ENCODE measurements around the gene TLNRD1.

TLNRD1 gene

DNA sequence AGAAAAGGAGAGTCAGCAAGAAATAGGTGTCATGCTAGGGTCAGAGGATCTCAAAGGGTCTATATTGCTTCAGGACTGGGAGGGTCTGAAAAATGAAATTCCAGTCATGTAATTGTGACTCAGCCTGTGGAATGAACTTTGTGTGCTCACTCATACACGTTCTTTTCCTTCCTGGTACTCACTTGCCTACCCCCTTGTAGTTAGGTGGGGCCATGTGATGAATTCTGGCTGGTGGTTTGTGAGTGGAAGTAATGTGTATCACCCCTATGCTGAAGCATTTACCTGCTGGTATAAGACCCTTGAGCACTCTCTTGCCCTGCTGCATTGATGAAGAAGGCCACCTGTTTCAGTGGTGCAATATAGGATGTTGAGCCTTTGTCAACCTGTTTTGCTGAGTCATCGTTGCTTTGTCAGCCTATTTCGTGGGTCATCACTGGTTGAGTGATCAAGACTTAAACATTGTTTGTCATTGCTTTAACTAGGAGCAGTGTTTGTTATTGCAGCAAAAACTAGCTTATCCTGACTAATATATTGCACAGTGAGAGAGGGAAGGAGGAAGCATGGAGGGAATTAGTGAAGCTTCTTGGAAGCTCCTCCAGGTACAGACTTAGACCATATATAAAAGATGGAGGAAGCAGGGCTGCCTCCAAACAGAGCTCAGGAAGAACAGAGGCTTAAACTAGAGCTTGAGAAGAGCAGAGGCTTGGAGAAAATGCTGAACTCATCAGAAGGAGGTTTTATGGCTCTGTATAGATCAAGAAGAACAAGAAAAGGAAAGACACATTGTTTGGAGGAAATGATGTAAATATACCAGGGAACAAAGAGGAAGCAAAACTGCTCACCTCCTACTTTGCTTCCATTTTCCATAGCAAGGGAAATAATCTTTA is 28.9 kb downstream of the TLNRD1 start:
- H3K36me3 ChIP-seq (ENCODE audit: control insufficient read depth in 2 of 2, insufficient read depth in 2 of 2, low read length in 2 of 2), result no peaks in the 10 kb centered on the region
- no peak overlapping the region for H3K27ac ChIP-seq (ENCODE audit: low read length)

DNA sequence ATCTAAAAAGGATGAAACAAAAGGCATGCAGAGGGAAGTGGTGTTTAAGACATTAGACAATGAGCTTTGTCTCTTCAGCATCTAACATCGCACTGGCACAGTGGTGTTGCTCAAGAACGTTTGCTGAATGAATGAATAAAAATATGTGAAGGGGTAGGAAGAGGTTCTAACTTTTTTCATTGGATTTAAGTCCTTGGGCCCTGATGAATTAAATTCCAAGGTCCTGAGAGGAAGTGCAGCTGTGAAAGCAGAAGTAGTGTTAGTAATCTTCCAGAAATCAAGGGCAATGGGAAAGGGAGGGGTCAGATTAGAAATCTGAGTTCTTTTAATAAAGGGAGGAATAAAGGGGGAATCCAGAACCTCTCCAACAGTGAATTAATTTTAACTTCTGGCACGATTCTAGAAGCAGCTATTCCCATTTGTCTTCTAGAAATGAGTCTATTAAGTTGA is 29.6 kb downstream of the TLNRD1 start:
- no peak overlapping the region for H3K9ac ChIP-seq (ENCODE audit: low read length in 2 of 2)
- no peak overlapping the region for H3K27ac ChIP-seq (ENCODE audit: low read length)
- no peaks in the 10 kb centered on the region for H3K36me3 ChIP-seq (ENCODE audit: control insufficient read depth in 2 of 2, insufficient read depth in 2 of 2, low read length in 2 of 2)

More for the DNA sequence above, 28.9 kb downstream of the TLNRD1 start:
- Histone ChIP-seq H3K4me3 (ENCODE audit: low read length in 2 of 2) (no peak overlapping the region), H3K9me3 (ENCODE audit: control insufficient read depth in 2 of 2, low read length in 2 of 2) (no peaks in the 10 kb centered on the region), H3K4me1 (ENCODE audit: control insufficient read depth, insufficient read depth, low read length) (peaks cover 3% of the 10 kb centered on the region), H3K27me3 (ENCODE audit: control insufficient read depth in 1 of 2, insufficient read depth in 2 of 2, low read length in 2 of 2) (no peaks in the 10 kb centered on the region), H3K9ac (ENCODE audit: low read length in 2 of 2) (no peak overlapping the region)

DNA sequence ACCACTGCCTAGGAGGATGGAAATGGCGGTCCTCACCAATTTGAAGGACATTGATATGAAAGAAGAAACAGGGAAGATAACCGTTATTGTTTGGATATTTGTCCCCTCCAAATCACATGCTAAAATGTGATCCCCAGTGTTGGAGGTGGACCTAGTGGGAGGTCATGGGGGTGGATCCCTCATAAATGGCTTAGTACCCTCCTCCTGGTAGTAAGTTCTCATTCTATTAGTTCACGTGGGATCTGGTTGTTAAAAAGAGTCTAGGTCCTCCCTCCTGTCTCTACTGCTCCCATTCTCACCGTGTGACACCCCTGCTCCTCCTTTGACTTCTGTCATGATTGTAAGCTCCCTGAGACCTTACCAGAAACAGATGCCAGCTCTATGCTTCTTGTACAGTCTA is 30.5 kb downstream of the TLNRD1 start:
- Histone ChIP-seq H3K27ac (ENCODE audit: low read length) (no peak overlapping the region), H3K27me3 (ENCODE audit: control insufficient read depth in 1 of 2, insufficient read depth in 2 of 2, low read length in 2 of 2) (no peaks in the 10 kb centered on the region), H3K4me3 (ENCODE audit: low read length in 2 of 2) (no peak overlapping the region), H3K9ac (ENCODE audit: low read length in 2 of 2) (no peak overlapping the region), H3K9me3 (ENCODE audit: control insufficient read depth in 2 of 2, low read length in 2 of 2) (no peaks in the 10 kb centered on the region), H3K4me1 (ENCODE audit: control insufficient read depth, insufficient read depth, low read length) (no peaks in the 10 kb centered on the region), H3K36me3 (ENCODE audit: control insufficient read depth in 2 of 2, insufficient read depth in 2 of 2, low read length in 2 of 2) (no peaks in the 10 kb centered on the region)

More for the DNA sequence above, 29.6 kb downstream of the TLNRD1 start:
- no peak overlapping the region for H3K4me3 ChIP-seq (ENCODE audit: low read length in 2 of 2)
- peaks cover under 1% of the 10 kb centered on the region for H3K4me1 ChIP-seq (ENCODE audit: control insufficient read depth, insufficient read depth, low read length)
- no peaks in the 10 kb centered on the region for H3K9me3 ChIP-seq (ENCODE audit: control insufficient read depth in 2 of 2, low read length in 2 of 2)
- no peaks in the 10 kb centered on the region for H3K27me3 ChIP-seq (ENCODE audit: control insufficient read depth in 1 of 2, insufficient read depth in 2 of 2, low read length in 2 of 2)

GRCh38 chr15:81032355-81032754 is 31.6 kb downstream of the TLNRD1 start:
- Histone ChIP-seq H3K27ac (ENCODE audit: low read length) (no peak overlapping the region), H3K4me1 (ENCODE audit: control insufficient read depth, insufficient read depth, low read length) (peaks cover 3% of the 10 kb centered on the region), H3K9ac (ENCODE audit: low read length in 2 of 2) (no peak overlapping the region), H3K27me3 (ENCODE audit: control insufficient read depth in 1 of 2, insufficient read depth in 2 of 2, low read length in 2 of 2) (no peaks in the 10 kb centered on the region), H3K9me3 (ENCODE audit: control insufficient read depth in 2 of 2, low read length in 2 of 2) (no peaks in the 10 kb centered on the region), H3K36me3 (ENCODE audit: control insufficient read depth in 2 of 2, insufficient read depth in 2 of 2, low read length in 2 of 2) (no peaks in the 10 kb centered on the region), H3K4me3 (ENCODE audit: low read length in 2 of 2) (no peak overlapping the region)

- H3K27ac ChIP-seq (ENCODE audit: low read length), result no peak overlapping the region
- H3K27me3 ChIP-seq (ENCODE audit: control insufficient read depth in 1 of 2, insufficient read depth in 2 of 2, low read length in 2 of 2), result no peaks in the 10 kb centered on the region
- no peaks in the 10 kb centered on the region for H3K9me3 ChIP-seq (ENCODE audit: control insufficient read depth in 2 of 2, low read length in 2 of 2)
- H3K4me1 ChIP-seq (ENCODE audit: control insufficient read depth, insufficient read depth, low read length), result peaks cover 3% of the 10 kb centered on the region
- H3K36me3 ChIP-seq (ENCODE audit: control insufficient read depth in 2 of 2, insufficient read depth in 2 of 2, low read length in 2 of 2), result no peaks in the 10 kb centered on the region
- no peak overlapping the region for H3K9ac ChIP-seq (ENCODE audit: low read length in 2 of 2)
- H3K4me3 ChIP-seq (ENCODE audit: low read length in 2 of 2), result no peak overlapping the region
Measured at GRCh38 chr15:81032818-81033217, 32.1 kb downstream of the TLNRD1 start.

- H3K9me3 ChIP-seq (ENCODE audit: control insufficient read depth in 2 of 2, low read length in 2 of 2), result no peaks in the 10 kb centered on the region
- H3K4me1 ChIP-seq (ENCODE audit: control insufficient read depth, insufficient read depth, low read length), result peaks cover 3% of the 10 kb centered on the region
- H3K4me3 ChIP-seq (ENCODE audit: low read length in 2 of 2), result no peak overlapping the region
- no peaks in the 10 kb centered on the region for H3K36me3 ChIP-seq (ENCODE audit: control insufficient read depth in 2 of 2, insufficient read depth in 2 of 2, low read length in 2 of 2)
- H3K27me3 ChIP-seq (ENCODE audit: control insufficient read depth in 1 of 2, insufficient read depth in 2 of 2, low read length in 2 of 2), result no peaks in the 10 kb centered on the region
- H3K27ac ChIP-seq (ENCODE audit: low read length), result peak overlapping the region; percentile 13
- peak overlapping the region; percentile 6 to 26 for H3K9ac ChIP-seq (ENCODE audit: low read length in 2 of 2)
Measured at GRCh38 chr15:81033508-81033907, 32.8 kb downstream of the TLNRD1 start.

DNA sequence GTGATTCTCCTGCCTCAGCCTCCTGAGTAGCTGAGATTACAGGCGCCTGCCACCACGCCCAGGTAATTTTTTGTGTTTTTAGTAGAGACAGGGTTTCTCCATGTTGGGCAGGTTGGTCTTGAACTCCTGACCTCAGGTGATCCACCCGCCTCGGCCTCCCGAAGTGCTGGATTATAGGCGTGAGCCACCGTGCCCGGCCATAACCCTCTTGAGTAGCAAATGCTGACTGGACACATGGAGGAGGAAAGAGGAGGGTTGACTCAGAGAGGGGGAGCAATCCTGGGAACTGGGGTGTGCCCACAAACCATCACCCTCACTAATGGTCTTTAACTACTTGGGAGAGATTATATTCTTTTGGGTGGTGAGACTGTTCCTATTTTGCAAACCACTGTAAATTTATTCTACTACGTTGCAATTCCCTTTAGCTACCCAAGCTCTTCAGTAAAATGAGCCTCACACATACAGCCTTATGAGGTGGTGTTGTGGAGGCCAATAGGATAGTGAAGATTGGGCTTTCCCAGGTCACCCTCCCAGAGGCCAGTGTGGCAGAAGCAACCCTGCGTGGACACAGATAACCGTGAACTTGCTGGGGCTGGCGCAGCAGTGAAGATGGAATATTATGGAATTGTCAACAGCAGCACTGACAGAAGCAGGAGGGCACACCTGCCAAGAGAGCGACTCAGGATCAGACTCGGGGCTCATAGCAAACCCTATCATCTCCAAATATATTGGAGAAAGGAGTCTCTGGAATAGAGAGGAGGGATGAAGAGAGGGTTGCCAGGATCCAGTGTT is 37.4 kb downstream of the TLNRD1 start:
- no peaks in the 10 kb centered on the region for H3K9me3 ChIP-seq (ENCODE audit: control insufficient read depth in 2 of 2, low read length in 2 of 2)
- H3K27me3 ChIP-seq (ENCODE audit: control insufficient read depth in 1 of 2, insufficient read depth in 2 of 2, low read length in 2 of 2), result no peaks in the 10 kb centered on the region
- no peaks in the 10 kb centered on the region for H3K36me3 ChIP-seq (ENCODE audit: control insufficient read depth in 2 of 2, insufficient read depth in 2 of 2, low read length in 2 of 2)
- no peak overlapping the region for H3K4me3 ChIP-seq (ENCODE audit: low read length in 2 of 2)
- no peak overlapping the region for H3K27ac ChIP-seq (ENCODE audit: low read length)
- no peak overlapping the region for H3K9ac ChIP-seq (ENCODE audit: low read length in 2 of 2)
- H3K4me1 ChIP-seq (ENCODE audit: control insufficient read depth, insufficient read depth, low read length), result peaks cover 3% of the 10 kb centered on the region

- Histone ChIP-seq H3K4me1 (ENCODE audit: control insufficient read depth, insufficient read depth, low read length) (peaks cover 3% of the 10 kb centered on the region), H3K9ac (ENCODE audit: low read length in 2 of 2) (no peak overlapping the region), H3K9me3 (ENCODE audit: control insufficient read depth in 2 of 2, low read length in 2 of 2) (no peaks in the 10 kb centered on the region), H3K27me3 (ENCODE audit: control insufficient read depth in 1 of 2, insufficient read depth in 2 of 2, low read length in 2 of 2) (no peaks in the 10 kb centered on the region), H3K27ac (ENCODE audit: low read length) (no peak overlapping the region), H3K36me3 (ENCODE audit: control insufficient read depth in 2 of 2, insufficient read depth in 2 of 2, low read length in 2 of 2) (no peaks in the 10 kb centered on the region), H3K4me3 (ENCODE audit: low read length in 2 of 2) (no peak overlapping the region)
Measured at GRCh38 chr15:81038975-81039607, 38.4 kb downstream of the TLNRD1 start.

DNA sequence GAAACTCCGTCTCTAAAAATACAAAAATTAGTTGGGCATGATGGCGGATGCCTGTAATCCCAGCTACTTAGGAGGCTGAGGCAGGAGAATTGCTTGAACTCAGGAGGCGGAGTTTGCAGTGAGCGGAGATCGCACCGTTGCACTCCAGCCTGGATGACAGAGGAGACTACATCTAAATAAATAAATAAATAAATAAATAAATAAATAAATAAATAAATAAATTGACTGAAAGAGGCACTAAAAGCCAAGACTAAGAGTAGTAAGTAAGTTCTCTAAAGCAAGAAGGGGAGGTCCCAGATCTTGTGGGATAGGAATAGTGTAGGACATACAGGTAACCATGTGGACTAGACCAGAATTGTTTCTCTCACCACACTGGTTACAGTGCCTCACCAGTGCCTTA is 40.0 kb downstream of the TLNRD1 start:
- no peak overlapping the region for H3K4me3 ChIP-seq (ENCODE audit: low read length in 2 of 2)
- H3K27me3 ChIP-seq (ENCODE audit: control insufficient read depth in 1 of 2, insufficient read depth in 2 of 2, low read length in 2 of 2), result no peaks in the 10 kb centered on the region
- no peak overlapping the region for H3K27ac ChIP-seq (ENCODE audit: low read length)

GRCh38 chr15:81043281-81043934 is 42.7 kb downstream of the TLNRD1 start:
- H3K4me1 ChIP-seq (ENCODE audit: control insufficient read depth, insufficient read depth, low read length), result no peaks in the 10 kb centered on the region
- H3K36me3 ChIP-seq (ENCODE audit: control insufficient read depth in 2 of 2, insufficient read depth in 2 of 2, low read length in 2 of 2), result no peaks in the 10 kb centered on the region
- no peak overlapping the region for H3K4me3 ChIP-seq (ENCODE audit: low read length in 2 of 2)
- no peak overlapping the region for H3K9ac ChIP-seq (ENCODE audit: low read length in 2 of 2)
- no peak overlapping the region for H3K27ac ChIP-seq (ENCODE audit: low read length)
- H3K27me3 ChIP-seq (ENCODE audit: control insufficient read depth in 1 of 2, insufficient read depth in 2 of 2, low read length in 2 of 2), result no peaks in the 10 kb centered on the region
- no peaks in the 10 kb centered on the region for H3K9me3 ChIP-seq (ENCODE audit: control insufficient read depth in 2 of 2, low read length in 2 of 2)

More for the DNA sequence above, 40.0 kb downstream of the TLNRD1 start:
- Histone ChIP-seq H3K9me3 (ENCODE audit: control insufficient read depth in 2 of 2, low read length in 2 of 2) (no peaks in the 10 kb centered on the region), H3K4me1 (ENCODE audit: control insufficient read depth, insufficient read depth, low read length) (peaks cover 3% of the 10 kb centered on the region), H3K9ac (ENCODE audit: low read length in 2 of 2) (no peak overlapping the region), H3K36me3 (ENCODE audit: control insufficient read depth in 2 of 2, insufficient read depth in 2 of 2, low read length in 2 of 2) (no peaks in the 10 kb centered on the region)
